ENCODE measurements around the gene NARF. TPM values are rescaled to one million over a fixed set of nuclear protein-coding genes. Genes with fewer than 3 reads are reported as not detected.

Gene NARF
- total RNA-seq, 1 donor from 2014 or later: 80.0 TPM

GRCh38 chr17:82433560-82434215 lies 24.9 kb upstream of the NARF start:
- no peak for DNase-seq (ENCODE audit: low spot score)

- no peak for DNase-seq (ENCODE audit: low spot score)
Measured at GRCh38 chr17:82434216-82434565, 24.4 kb upstream of the NARF start.

GRCh38 chr17:82435103-82435502 lies 23.4 kb upstream of the NARF start:
- no peak for DNase-seq (ENCODE audit: low spot score)

- no peak for DNase-seq (ENCODE audit: low spot score)
Measured at GRCh38 chr17:82435601-82436583, 22.6 kb upstream of the NARF start.

GRCh38 chr17:82436601-82437324 lies 21.8 kb upstream of the NARF start:
- no peak for DNase-seq (ENCODE audit: low spot score)

GRCh38 chr17:82437325-82437668 lies 21.2 kb upstream of the NARF start:
- no peak for DNase-seq (ENCODE audit: low spot score)

GRCh38 chr17:82438401-82439193 lies 19.9 kb upstream of the NARF start:
- no peak for DNase-seq (ENCODE audit: low spot score)

GRCh38 chr17:82439194-82439828 lies 19.2 kb upstream of the NARF start:
- DNase-seq (ENCODE audit: low spot score): no peak

- no peak for DNase-seq (ENCODE audit: low spot score)
Measured at GRCh38 chr17:82439829-82440365, 18.6 kb upstream of the NARF start.

GRCh38 chr17:82440469-82440981 lies 18.0 kb upstream of the NARF start:
- no peak for DNase-seq (ENCODE audit: low spot score)

GRCh38 chr17:82440991-82441627 lies 17.4 kb upstream of the NARF start:
- DNase-seq (ENCODE audit: low spot score): no peak

GRCh38 chr17:82441691-82442487 lies 16.7 kb upstream of the NARF start:
- no peak for DNase-seq (ENCODE audit: low spot score)

GRCh38 chr17:82442643-82443464 lies 15.7 kb upstream of the NARF start:
- DNase-seq (ENCODE audit: low spot score): no peak

- DNase-seq (ENCODE audit: low spot score): no peak
Measured at GRCh38 chr17:82443465-82444283, 14.9 kb upstream of the NARF start.

GRCh38 chr17:82444284-82444893 lies 14.2 kb upstream of the NARF start:
- DNase-seq (ENCODE audit: low spot score): no peak

GRCh38 chr17:82444941-82445521 lies 13.5 kb upstream of the NARF start:
- DNase-seq (ENCODE audit: low spot score): no peak

- no peak for DNase-seq (ENCODE audit: low spot score)
Measured at GRCh38 chr17:82445542-82445941, 13.0 kb upstream of the NARF start.

Data from mucosa of gallbladder (tissue), 1 donor.